Measurements from ENCODE around the gene TEX38. TPM values are rescaled to one million over a fixed set of nuclear protein-coding genes. Genes with fewer than 3 reads are reported as not detected.

Gene TEX38
- total and polyA plus RNA-seq, 3 experiments from 2014 or later = 0.37 TPM; not detected in 2

DNA sequence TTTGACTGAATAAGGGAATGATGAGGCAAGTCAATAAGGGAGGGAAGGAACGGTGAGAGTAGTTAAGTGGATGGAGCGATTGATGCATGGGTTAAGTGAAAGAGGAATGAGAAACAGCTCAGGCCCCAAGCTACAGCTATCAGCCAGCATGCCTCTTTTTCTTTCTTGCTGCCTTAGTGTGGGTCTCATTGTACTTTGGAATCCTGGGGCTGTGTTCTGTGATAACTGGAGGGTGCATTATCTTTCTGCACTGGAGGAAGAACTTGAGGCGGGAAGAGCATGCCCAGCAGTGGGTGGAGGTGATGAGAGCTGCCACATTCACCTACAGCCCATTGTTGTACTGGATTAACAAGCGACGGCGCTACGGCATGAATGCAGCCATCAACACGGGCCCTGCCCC lies 1.0 kb downstream of the TEX38 start:
- H3K27ac Mint-ChIP-seq = peak overlapping the region in 5 of 8 donors; percentile 31 to 96 (median 42)
- H3K36me3 ChIP-seq (ENCODE audit: insufficient read depth, low read length) = no peaks in the 10 kb centered on the region
- H3K9me3 Mint-ChIP-seq = no peaks in the 10 kb centered on the region
- H3K4me1 ChIP-seq (ENCODE audit: insufficient read depth, low read length) = peaks cover 31% of the 10 kb centered on the region
- ChIA-PET CTCF (no interaction called here), POLR2A (interaction anchor here (0.7 kb wide), 1 partner anchor 9 kb away, joined by 3 read pairs; no protein-coding TSS in a partner anchor)
- H3K4me3 ChIP-seq (ENCODE audit: low read length) = no peak overlapping the region
- no peak for DNase-seq
- H3K36me3 Mint-ChIP-seq = peaks cover 0 to 28% (median 4%) of the 10 kb centered on the region in 3 donors
- H3K27ac ChIP-seq (ENCODE audit: low read depth, low read length) = no peak overlapping the region
- H3K27me3 Mint-ChIP-seq = no peaks in the 10 kb centered on the region
- no peaks in the 10 kb centered on the region for H3K9me3 ChIP-seq (ENCODE audit: low read length)
- no peaks in the 10 kb centered on the region for H3K27me3 ChIP-seq (ENCODE audit: insufficient read depth, low read length, poor library complexity, severe bottlenecking)
- H3K4me3 Mint-ChIP-seq = peak overlapping the region in 1 of 7 donors; percentile 76
- peaks cover 23 to 33% (median 30%) of the 10 kb centered on the region in 3 donors for H3K4me1 Mint-ChIP-seq

DNA sequence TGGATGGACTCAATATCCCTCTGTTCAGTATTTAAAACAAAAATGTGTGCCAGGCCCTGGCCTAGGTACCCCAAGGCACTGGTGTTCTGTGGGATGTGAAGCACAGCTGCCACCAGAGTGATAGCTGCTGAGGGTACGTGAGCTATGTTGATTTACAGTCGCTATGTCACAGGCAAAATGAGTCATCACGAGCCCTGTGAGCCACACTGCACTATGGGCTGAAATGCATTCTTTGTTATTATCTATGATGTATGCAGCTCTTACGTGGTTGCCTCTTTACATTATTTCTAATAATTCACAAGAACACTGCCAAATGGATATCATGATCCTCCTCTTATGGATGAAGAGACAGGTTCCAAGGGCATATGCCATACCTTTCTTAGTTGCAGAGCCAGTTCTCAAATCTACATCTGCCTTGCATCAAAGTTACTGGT lies 2.1 kb downstream of the TEX38 start:
- Histone ChIP-seq H3K27me3 (ENCODE audit: insufficient read depth, low read length, poor library complexity, severe bottlenecking) (no peaks in the 10 kb centered on the region), H3K36me3 (ENCODE audit: insufficient read depth, low read length) (no peaks in the 10 kb centered on the region), H3K4me3 (ENCODE audit: low read length) (no peak overlapping the region), H3K4me1 (ENCODE audit: insufficient read depth, low read length) (peaks cover 27% of the 10 kb centered on the region), H3K27ac (ENCODE audit: low read depth, low read length) (no peak overlapping the region), H3K9me3 (ENCODE audit: low read length) (no peaks in the 10 kb centered on the region)
- Mint-ChIP-seq H3K4me1 (peaks cover 25 to 33% (median 32%) of the 10 kb centered on the region in 3 donors), H3K9me3 (no peaks in the 10 kb centered on the region), H3K36me3 (peaks cover 4 to 38% (median 4%) of the 10 kb centered on the region in 3 donors), H3K27ac (peak overlapping the region in 5 of 8 donors; percentile 9 to 51 (median 31)), H3K4me3 (peak overlapping the region in 1 of 7 donors; percentile 12), H3K27me3 (no peaks in the 10 kb centered on the region)
- POLR2A ChIA-PET = no interaction called here
- CTCF ChIA-PET = no interaction called here
- DNase-seq = no peak

GRCh38 chr1:46675549-46676314 lies 4.1 kb downstream of the TEX38 start:
- no peaks in the 10 kb centered on the region for H3K27me3 Mint-ChIP-seq
- H3K9me3 Mint-ChIP-seq = no peaks in the 10 kb centered on the region
- CTCF ChIA-PET = no interaction called here
- Histone ChIP-seq H3K4me3 (ENCODE audit: low read length) (peak overlapping the region; percentile 10), H3K4me1 (ENCODE audit: insufficient read depth, low read length) (peaks cover 24% of the 10 kb centered on the region), H3K27me3 (ENCODE audit: insufficient read depth, low read length, poor library complexity, severe bottlenecking) (no peaks in the 10 kb centered on the region), H3K27ac (ENCODE audit: low read depth, low read length) (peak overlapping the region; percentile 34), H3K36me3 (ENCODE audit: insufficient read depth, low read length) (peaks cover 10% of the 10 kb centered on the region), H3K9me3 (ENCODE audit: low read length) (no peaks in the 10 kb centered on the region)
- H3K4me1 Mint-ChIP-seq = peaks cover 25 to 33% (median 32%) of the 10 kb centered on the region in 3 donors
- DNase-seq = peak in 2 of 5 donors; percentile 11 to 13
- H3K27ac Mint-ChIP-seq = peak overlapping the region; percentile 91 to 98 (median 94)
- POLR2A ChIA-PET = no interaction called here
- H3K4me3 Mint-ChIP-seq = peak overlapping the region; percentile 37 to 79 (median 67)
- H3K36me3 Mint-ChIP-seq = peaks cover 9 to 54% (median 11%) of the 10 kb centered on the region in 3 donors

DNA sequence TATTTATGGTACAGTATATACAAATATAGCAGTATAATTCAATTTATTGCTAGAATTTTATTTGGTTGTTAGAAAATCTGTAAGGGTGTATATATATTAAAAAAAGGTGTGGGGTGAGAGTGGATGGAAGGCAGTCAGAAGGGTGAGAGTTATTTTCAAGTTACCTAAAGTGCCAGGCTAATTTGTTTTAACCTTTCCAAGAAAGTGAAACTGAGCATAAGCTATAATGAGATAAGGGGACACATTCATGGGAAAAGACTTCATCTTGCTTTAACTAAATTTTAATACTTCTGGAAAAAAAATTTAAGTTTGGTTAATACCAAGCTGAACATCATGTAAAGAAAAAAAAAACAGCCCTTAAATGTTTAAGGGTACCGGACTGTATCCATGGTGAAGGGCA lies 4.9 kb downstream of the TEX38 start:
- Histone ChIP-seq H3K36me3 (ENCODE audit: insufficient read depth, low read length) (peaks cover 17% of the 10 kb centered on the region), H3K27me3 (ENCODE audit: insufficient read depth, low read length, poor library complexity, severe bottlenecking) (no peaks in the 10 kb centered on the region), H3K4me3 (ENCODE audit: low read length) (no peak overlapping the region), H3K9me3 (ENCODE audit: low read length) (no peaks in the 10 kb centered on the region), H3K27ac (ENCODE audit: low read depth, low read length) (peak overlapping the region; percentile 34), H3K4me1 (ENCODE audit: insufficient read depth, low read length) (peaks cover 24% of the 10 kb centered on the region)
- H3K4me1 Mint-ChIP-seq = peaks cover 25 to 33% (median 32%) of the 10 kb centered on the region in 3 donors
- peak overlapping the region; percentile 91 to 98 (median 94) for H3K27ac Mint-ChIP-seq
- H3K4me3 Mint-ChIP-seq = peak overlapping the region in 5 of 7 donors; percentile 13 to 75 (median 64)
- CTCF ChIA-PET = no interaction called here
- no peaks in the 10 kb centered on the region for H3K9me3 Mint-ChIP-seq
- peaks cover 11 to 62% (median 13%) of the 10 kb centered on the region in 3 donors for H3K36me3 Mint-ChIP-seq
- H3K27me3 Mint-ChIP-seq = no peaks in the 10 kb centered on the region
- DNase-seq = no peak
- POLR2A ChIA-PET = no interaction called here

- Histone ChIP-seq H3K27ac (ENCODE audit: low read depth, low read length) (no peak overlapping the region), H3K36me3 (ENCODE audit: insufficient read depth, low read length) (peaks cover 25% of the 10 kb centered on the region), H3K4me1 (ENCODE audit: insufficient read depth, low read length) (peaks cover 24% of the 10 kb centered on the region), H3K4me3 (ENCODE audit: low read length) (no peak overlapping the region), H3K9me3 (ENCODE audit: low read length) (no peaks in the 10 kb centered on the region), H3K27me3 (ENCODE audit: insufficient read depth, low read length, poor library complexity, severe bottlenecking) (no peaks in the 10 kb centered on the region)
- ChIA-PET POLR2A (interaction anchor here (0.5 kb wide), 1 partner anchor 93 kb away, joined by 4 read pairs; no protein-coding TSS in a partner anchor), CTCF (interaction anchor here (0.9 to 1.3 kb wide), 2 partner anchors 48 to 144 kb away, joined by 3 read pairs; no protein-coding TSS in a partner anchor)
- H3K4me1 Mint-ChIP-seq = peaks cover 25 to 33% (median 32%) of the 10 kb centered on the region in 3 donors
- H3K27ac Mint-ChIP-seq = peak overlapping the region; percentile 91 to 98 (median 94)
- no peak for DNase-seq
- no peaks in the 10 kb centered on the region for H3K9me3 Mint-ChIP-seq
- no peak overlapping the region for H3K4me3 Mint-ChIP-seq
- H3K36me3 Mint-ChIP-seq = peaks cover 11 to 70% (median 18%) of the 10 kb centered on the region in 3 donors
- no peaks in the 10 kb centered on the region for H3K27me3 Mint-ChIP-seq
Observed at GRCh38 chr1:46677339-46677738, 5.7 kb downstream of the TEX38 start.

GRCh38 chr1:46679789-46680573 lies 8.3 kb downstream of the TEX38 start:
- peaks cover 17 to 82% (median 29%) of the 10 kb centered on the region in 3 donors for H3K36me3 Mint-ChIP-seq
- H3K27me3 ChIP-seq (ENCODE audit: insufficient read depth, low read length, poor library complexity, severe bottlenecking) = no peaks in the 10 kb centered on the region
- H3K9me3 Mint-ChIP-seq = no peaks in the 10 kb centered on the region
- H3K9me3 ChIP-seq (ENCODE audit: low read length) = no peaks in the 10 kb centered on the region
- peaks cover 25 to 29% (median 25%) of the 10 kb centered on the region in 3 donors for H3K4me1 Mint-ChIP-seq
- ChIA-PET CTCF (no interaction called here), POLR2A (no interaction called here)
- H3K4me1 ChIP-seq (ENCODE audit: insufficient read depth, low read length) = peaks cover 24% of the 10 kb centered on the region
- no peak overlapping the region for H3K27ac ChIP-seq (ENCODE audit: low read depth, low read length)
- no peaks in the 10 kb centered on the region for H3K27me3 Mint-ChIP-seq
- no peak overlapping the region for H3K4me3 ChIP-seq (ENCODE audit: low read length)
- H3K4me3 Mint-ChIP-seq = no peak overlapping the region
- no peak for DNase-seq
- H3K36me3 ChIP-seq (ENCODE audit: insufficient read depth, low read length) = peaks cover 50% of the 10 kb centered on the region
- H3K27ac Mint-ChIP-seq = peak overlapping the region in 4 of 8 donors; percentile 12 to 78 (median 38)

DNA sequence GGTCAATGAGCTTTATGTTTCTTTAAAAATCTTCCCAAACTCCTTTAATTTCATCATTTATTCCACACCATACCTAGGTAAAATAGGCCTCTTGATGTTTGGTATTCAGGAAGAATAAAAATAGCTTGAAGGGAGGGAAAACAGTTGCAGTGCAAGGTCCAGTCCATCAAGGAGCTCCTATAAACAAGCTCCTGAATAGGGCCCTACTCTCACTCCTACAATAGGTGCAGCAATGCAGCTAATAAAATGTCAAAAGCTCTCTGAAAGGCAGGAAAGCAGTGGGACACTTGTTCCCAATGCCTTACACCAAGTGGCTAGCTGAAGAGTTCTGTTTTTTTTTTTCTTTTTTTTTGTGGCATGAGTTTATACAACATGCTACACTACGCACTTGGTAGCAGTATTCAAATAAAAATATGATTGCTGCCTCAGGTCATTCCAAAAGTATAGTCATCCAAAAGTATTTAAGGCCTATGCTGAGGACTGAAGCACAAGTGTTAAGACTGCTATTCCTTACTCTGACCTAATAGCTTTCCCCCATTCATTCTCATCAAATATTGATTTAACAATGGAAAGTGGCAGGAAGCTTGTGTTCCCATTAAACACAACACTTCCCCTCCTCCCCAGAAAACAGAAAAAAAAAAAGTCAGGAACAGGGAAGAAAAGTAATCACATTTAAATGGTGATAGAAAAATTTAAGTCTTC lies 9.8 kb downstream of the TEX38 start:
- Histone ChIP-seq H3K27me3 (ENCODE audit: insufficient read depth, low read length, poor library complexity, severe bottlenecking) (no peaks in the 10 kb centered on the region), H3K4me3 (ENCODE audit: low read length) (no peak overlapping the region), H3K36me3 (ENCODE audit: insufficient read depth, low read length) (peaks cover 61% of the 10 kb centered on the region), H3K4me1 (ENCODE audit: insufficient read depth, low read length) (peaks cover 10% of the 10 kb centered on the region), H3K27ac (ENCODE audit: low read depth, low read length) (no peak overlapping the region), H3K9me3 (ENCODE audit: low read length) (no peaks in the 10 kb centered on the region)
- Mint-ChIP-seq H3K27ac (peak overlapping the region in 3 of 8 donors; percentile 5 to 37 (median 10)), H3K4me3 (no peak overlapping the region), H3K27me3 (no peaks in the 10 kb centered on the region), H3K36me3 (peaks cover 17 to 88% (median 32%) of the 10 kb centered on the region in 3 donors), H3K4me1 (peaks cover 11 to 14% (median 12%) of the 10 kb centered on the region in 3 donors), H3K9me3 (no peaks in the 10 kb centered on the region)
- DNase-seq = no peak
- POLR2A ChIA-PET = interaction anchor here (0.6 kb wide), 1 partner anchor 9 kb away, joined by 3 read pairs; no protein-coding TSS in a partner anchor
- CTCF ChIA-PET = no interaction called here

Measured in CD8-positive, alpha-beta memory T cell (primary cell).